Measurements from ENCODE around the gene EXOC7.

DNA sequence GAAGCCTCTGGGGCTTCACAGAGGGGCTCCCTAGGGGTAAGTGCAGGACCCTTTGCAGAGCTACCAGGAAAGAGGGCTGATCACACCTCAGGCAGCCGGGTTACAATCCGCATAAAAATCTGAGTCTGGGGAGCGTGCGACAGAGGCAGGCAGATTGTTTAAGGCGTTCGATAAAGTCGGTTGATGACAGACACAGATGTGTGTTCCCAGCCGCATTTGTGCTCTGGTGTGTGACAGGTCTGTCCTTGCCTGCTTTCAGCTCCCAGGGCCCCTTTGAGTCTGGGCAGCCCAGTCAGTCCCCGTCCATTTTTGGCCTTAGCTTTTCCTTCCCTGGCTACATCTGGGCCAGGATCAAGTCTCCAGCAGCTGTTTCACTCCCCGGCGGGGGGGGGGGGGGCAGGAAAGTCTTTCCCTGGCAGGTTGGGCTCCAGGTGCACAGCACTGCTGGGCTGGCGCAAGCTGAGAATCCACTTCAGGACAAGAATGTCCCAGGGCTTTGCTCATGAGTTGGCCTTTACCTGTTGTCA, 25.9 kb downstream of the EXOC7 start:
- TF ChIP-seq, protein P1, sequence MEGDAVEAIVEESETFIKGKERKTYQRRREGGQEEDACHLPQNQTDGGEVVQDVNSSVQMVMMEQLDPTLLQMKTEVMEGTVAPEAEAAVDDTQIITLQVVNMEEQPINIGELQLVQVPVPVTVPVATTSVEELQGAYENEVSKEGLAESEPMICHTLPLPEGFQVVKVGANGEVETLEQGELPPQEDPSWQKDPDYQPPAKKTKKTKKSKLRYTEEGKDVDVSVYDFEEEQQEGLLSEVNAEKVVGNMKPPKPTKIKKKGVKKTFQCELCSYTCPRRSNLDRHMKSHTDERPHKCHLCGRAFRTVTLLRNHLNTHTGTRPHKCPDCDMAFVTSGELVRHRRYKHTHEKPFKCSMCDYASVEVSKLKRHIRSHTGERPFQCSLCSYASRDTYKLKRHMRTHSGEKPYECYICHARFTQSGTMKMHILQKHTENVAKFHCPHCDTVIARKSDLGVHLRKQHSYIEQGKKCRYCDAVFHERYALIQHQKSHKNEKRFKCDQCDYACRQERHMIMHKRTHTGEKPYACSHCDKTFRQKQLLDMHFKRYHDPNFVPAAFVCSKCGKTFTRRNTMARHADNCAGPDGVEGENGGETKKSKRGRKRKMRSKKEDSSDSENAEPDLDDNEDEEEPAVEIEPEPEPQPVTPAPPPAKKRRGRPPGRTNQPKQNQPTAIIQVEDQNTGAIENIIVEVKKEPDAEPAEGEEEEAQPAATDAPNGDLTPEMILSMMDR (conservative IDR thresholded peaks at IDR 0.05; ENCODE audit: low read length) = no peak
- TF ChIP-seq EZH2phosphoT487 (IDR thresholded peaks at IDR 0.05; ENCODE audit: borderline replicate concordance, low read depth, low read length) = no peak

All from OCI-LY7 (cell line).